Hepatocyte (in vitro differentiated cells): Measurements from ENCODE around the gene TMEM98. TPM values are rescaled to one million over a fixed set of nuclear protein-coding genes. Genes with fewer than 3 reads are reported as not detected.

Experiments used
- DNase-seq: peaks from one replicate; pipeline ENCODE4 v3.0.0-alpha.2; 2016; ENCODE audit warnings: low spot score
- H2AFZ ChIP-seq: fragments of 200-600 bp; sonication (generic); 2 replicates; pipeline ENCODE4 v1.6.0; 2016; ENCODE audit warnings: antibody characterized with exemption, mild to moderate bottlenecking
- H3K27ac ChIP-seq: fragments of 200-600 bp; sonication (generic); 2 replicates; pipeline ENCODE4 v1.5.1; 2016; ENCODE audit warnings: mild to moderate bottlenecking
- H3K27me3 ChIP-seq: fragments of 200-600 bp; sonication (generic); 2 replicates; pipeline ENCODE4 v1.6.1; 2016
- H3K36me3 ChIP-seq: fragments of 200-600 bp; sonication (generic); replicated peaks from 2 replicates; pipeline ENCODE4 v1.5.1; 2016; ENCODE audit warnings: low read depth; ENCODE audit not compliant: insufficient read depth
- H3K4me1 ChIP-seq: fragments of 200-600 bp; sonication (generic); 2 replicates; pipeline ENCODE4 v1.5.1; 2016; ENCODE audit warnings: mild to moderate bottlenecking, moderate library complexity; ENCODE audit not compliant: insufficient read depth
- H3K4me2 ChIP-seq: fragments of 200-600 bp; sonication (generic); 2 replicates; pipeline ENCODE4 v1.6.0; 2016
- H3K4me3 ChIP-seq: fragments of 200-600 bp; sonication (generic); 2 replicates; pipeline ENCODE4 v1.5.1; 2016; ENCODE audit warnings: mild to moderate bottlenecking
- H3K79me2 ChIP-seq: fragments of 200-600 bp; sonication (generic); 2 replicates; pipeline ENCODE4 v1.6.0; 2017; ENCODE audit warnings: mild to moderate bottlenecking
- H3K9me2 ChIP-seq: fragments of 200-600 bp; sonication (generic); replicated peaks from 2 replicates; pipeline ENCODE4 v1.6.0; 2017; ENCODE audit warnings: mild to moderate bottlenecking; ENCODE audit not compliant: insufficient read depth
- H3K9me3 ChIP-seq: fragments of 200-600 bp; sonication (generic); 2 replicates; pipeline ENCODE4 v1.5.1; 2016; ENCODE audit warnings: low read depth, mild to moderate bottlenecking
- H4K20me1 ChIP-seq: fragments of 200-600 bp; sonication (generic); 2 replicates; pipeline ENCODE4 v1.6.0; 2016; ENCODE audit warnings: mild to moderate bottlenecking; ENCODE audit not compliant: insufficient read depth, poor library complexity, severe bottlenecking
- CTCF ChIP-seq: fragments of 200-600 bp; sonication (generic); IDR thresholded peaks from 2 replicates; pipeline ENCODE4 v1.5.1; 2016; ENCODE audit warnings: antibody characterized with exemption, mild to moderate bottlenecking; ENCODE audit not compliant: poor library complexity
- EZH2 ChIP-seq: fragments of 200-600 bp; sonication (generic); IDR thresholded peaks from 2 replicates; pipeline ENCODE4 v1.6.1; 2016; ENCODE audit warnings: antibody characterized with exemption, mild to moderate bottlenecking, borderline replicate concordance
- EZH2phosphoT487 ChIP-seq: fragments of 200-600 bp; sonication (generic); IDR thresholded peaks from one replicate; pipeline ENCODE4 v1.6.1; 2018; ENCODE audit warnings: antibody characterized with exemption, mild to moderate bottlenecking, low read depth, moderate library complexity; ENCODE audit not compliant: unreplicated experiment, severe bottlenecking
- WGBS: methylation state at CpG from one replicate; pipeline ENCODE4 v1.1.6; 2016; ENCODE audit warnings: low lambda C conversion rate; ENCODE audit errors: missing lambda C conversion rate; 5-methylcytosine and 5-hydroxymethylcytosine counted together
- polyA plus RNA-seq: library from polyadenylated mRNA; unstranded; fragments of >200 nt; fragmentation: Nextera tagmentation; extraction: Ambion mirVana; gene quantifications from 2 replicates; pipeline ENCODE4 v1.2.1, GENCODE V29; 2016
- total RNA-seq: library from RNA; depleted of rRNA; stranded (reverse); fragments of >200 nt; gene quantifications from 2 replicates; pipeline ENCODE4 v1.2.3, GENCODE V29; 2014

Gene TMEM98
- total and polyA plus RNA-seq, 2 experiments from 2014 or later, result 280 to 406 TPM

GRCh38 chr17:32970281-32970680, 42.3 kb downstream of the TMEM98 start:
- Histone ChIP-seq H3K9me3 (no peaks in the 10 kb centered on the region), H3K4me2 (no peak overlapping the region), H3K27ac (no peak overlapping the region), H3K36me3 (no peaks in the 10 kb centered on the region), H3K4me3 (no peak overlapping the region), H3K9me2 (no peaks in the 10 kb centered on the region), H3K79me2 (no peaks in the 10 kb centered on the region), H4K20me1 (no peaks in the 10 kb centered on the region), H3K4me1 (no peaks in the 10 kb centered on the region), H3K27me3 (no peaks in the 10 kb centered on the region), H2AFZ (no peak overlapping the region)
- 69% methylated on average over 3 of the region's 3 CpGs for WGBS
- no peak for DNase-seq
- TF ChIP-seq CTCF (no peak), EZH2 (no peak), EZH2phosphoT487 (no peak)

- Histone ChIP-seq H2AFZ (no peak overlapping the region), H3K9me2 (no peaks in the 10 kb centered on the region), H4K20me1 (no peaks in the 10 kb centered on the region), H3K27ac (no peak overlapping the region), H3K27me3 (no peaks in the 10 kb centered on the region), H3K4me3 (no peak overlapping the region), H3K4me2 (no peak overlapping the region), H3K9me3 (no peaks in the 10 kb centered on the region), H3K4me1 (no peaks in the 10 kb centered on the region), H3K36me3 (no peaks in the 10 kb centered on the region), H3K79me2 (no peaks in the 10 kb centered on the region)
- 81% methylated on average over 1 of the region's 1 CpG for WGBS
- DNase-seq, result no peak
- no peak for TF ChIP-seq CTCF
- no peak for TF ChIP-seq EZH2phosphoT487
- TF ChIP-seq EZH2, result no peak
These were observed 43.2 kb downstream of the TMEM98 start for GRCh38 chr17:32971171-32971570.

- WGBS, result 64% methylated on average over 4 of the region's 4 CpGs
- no peaks in the 10 kb centered on the region for H3K79me2 ChIP-seq
- H3K36me3 ChIP-seq, result no peaks in the 10 kb centered on the region
- H3K4me2 ChIP-seq, result no peak overlapping the region
- H3K4me3 ChIP-seq, result no peak overlapping the region
- H3K9me3 ChIP-seq, result no peaks in the 10 kb centered on the region
- H4K20me1 ChIP-seq, result no peaks in the 10 kb centered on the region
- H3K4me1 ChIP-seq, result no peaks in the 10 kb centered on the region
- TF ChIP-seq EZH2phosphoT487, result no peak
- TF ChIP-seq EZH2, result no peak
- no peak for TF ChIP-seq CTCF
- DNase-seq, result peak; percentile 50
- H3K9me2 ChIP-seq, result no peaks in the 10 kb centered on the region
- no peak overlapping the region for H2AFZ ChIP-seq
- peak overlapping the region; percentile 37 for H3K27ac ChIP-seq
- no peaks in the 10 kb centered on the region for H3K27me3 ChIP-seq
These were observed 48.2 kb downstream of the TMEM98 start for GRCh38 chr17:32976131-32976530.

GRCh38 chr17:32976605-32977004, 48.7 kb downstream of the TMEM98 start:
- no peaks in the 10 kb centered on the region for H3K9me3 ChIP-seq
- no peak for DNase-seq
- H3K9me2 ChIP-seq, result no peaks in the 10 kb centered on the region
- no peak overlapping the region for H3K4me3 ChIP-seq
- H3K27ac ChIP-seq, result peak overlapping the region; percentile 37
- no peak for TF ChIP-seq EZH2
- no peak for TF ChIP-seq CTCF
- TF ChIP-seq EZH2phosphoT487, result no peak
- no peaks in the 10 kb centered on the region for H3K36me3 ChIP-seq
- no peak overlapping the region for H3K4me2 ChIP-seq
- no peaks in the 10 kb centered on the region for H3K4me1 ChIP-seq
- no peaks in the 10 kb centered on the region for H4K20me1 ChIP-seq
- WGBS, result 93% methylated on average over 1 of the region's 1 CpG
- no peaks in the 10 kb centered on the region for H3K27me3 ChIP-seq
- H2AFZ ChIP-seq, result no peak overlapping the region
- H3K79me2 ChIP-seq, result no peaks in the 10 kb centered on the region
